PC-3 (cell line): ENCODE data around the gene SMG7.

Experiments used
- EZH2phosphoT487 ChIP-seq: fragments of 300-600 bp; sonication (generic); IDR thresholded peaks from 2 replicates; pipeline ENCODE4 v1.6.1; 2018; ENCODE audit warnings: mild to moderate bottlenecking, antibody characterized with exemption, low read length, borderline replicate concordance
- TF ChIP-seq, protein P1 (sequence below): fragments of 300-600 bp; sonication (generic); conservative IDR thresholded peaks from 2 replicates; pipeline ENCODE4 v1.5.1; 2017; ENCODE audit warnings: antibody characterized with exemption, low read depth, mild to moderate bottlenecking, low read length

DNA sequence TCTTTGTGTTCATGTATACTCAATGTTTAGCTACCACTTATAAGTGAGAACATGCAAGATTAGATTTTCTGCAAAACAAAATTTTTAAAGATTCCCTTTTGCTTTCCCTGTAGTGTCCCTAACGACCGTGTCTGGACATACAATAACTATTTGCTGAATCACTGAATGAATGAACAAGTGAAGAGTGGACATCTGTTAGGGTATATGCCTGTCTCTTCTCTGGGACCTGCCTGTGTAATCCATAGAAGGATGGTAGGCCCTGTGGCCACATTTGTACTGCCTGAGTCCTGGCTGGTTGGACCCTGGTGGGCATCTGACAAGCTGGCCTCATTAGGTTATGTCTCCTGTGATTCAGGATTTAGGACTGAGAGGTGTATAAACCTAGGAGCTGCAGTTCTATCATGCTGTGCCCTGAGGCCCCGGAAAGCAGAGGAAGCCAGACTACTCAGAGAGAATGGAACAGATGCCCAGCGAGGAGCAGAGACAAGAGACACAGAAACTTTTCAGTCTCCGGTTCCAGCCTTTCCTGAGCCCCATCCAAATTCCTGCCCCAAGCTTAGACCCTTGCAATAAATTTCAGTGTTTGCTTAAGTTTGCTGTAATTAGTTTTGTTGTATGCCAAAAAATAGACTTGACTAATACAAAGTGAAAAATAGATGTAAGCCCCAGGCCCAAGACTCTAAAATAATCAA is 125.5 kb downstream of the SMG7 start:
- TF ChIP-seq, protein P1, sequence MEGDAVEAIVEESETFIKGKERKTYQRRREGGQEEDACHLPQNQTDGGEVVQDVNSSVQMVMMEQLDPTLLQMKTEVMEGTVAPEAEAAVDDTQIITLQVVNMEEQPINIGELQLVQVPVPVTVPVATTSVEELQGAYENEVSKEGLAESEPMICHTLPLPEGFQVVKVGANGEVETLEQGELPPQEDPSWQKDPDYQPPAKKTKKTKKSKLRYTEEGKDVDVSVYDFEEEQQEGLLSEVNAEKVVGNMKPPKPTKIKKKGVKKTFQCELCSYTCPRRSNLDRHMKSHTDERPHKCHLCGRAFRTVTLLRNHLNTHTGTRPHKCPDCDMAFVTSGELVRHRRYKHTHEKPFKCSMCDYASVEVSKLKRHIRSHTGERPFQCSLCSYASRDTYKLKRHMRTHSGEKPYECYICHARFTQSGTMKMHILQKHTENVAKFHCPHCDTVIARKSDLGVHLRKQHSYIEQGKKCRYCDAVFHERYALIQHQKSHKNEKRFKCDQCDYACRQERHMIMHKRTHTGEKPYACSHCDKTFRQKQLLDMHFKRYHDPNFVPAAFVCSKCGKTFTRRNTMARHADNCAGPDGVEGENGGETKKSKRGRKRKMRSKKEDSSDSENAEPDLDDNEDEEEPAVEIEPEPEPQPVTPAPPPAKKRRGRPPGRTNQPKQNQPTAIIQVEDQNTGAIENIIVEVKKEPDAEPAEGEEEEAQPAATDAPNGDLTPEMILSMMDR = no peak
- no peak for TF ChIP-seq EZH2phosphoT487
